Upper lobe of right lung (tissue), 1 donor: ENCODE data around the gene UCK1. TPM values are rescaled to one million over a fixed set of nuclear protein-coding genes. Genes with fewer than 3 reads are reported as not detected.
A peak's percentile ranks its signal among the peaks of the same experiment; 100 is the strongest.

Experiments
- ATAC-seq: fragments of 200-7000 bp; cut with Tn5 transposase; one replicate; pipeline ENCODE4 v1.9.1; 2020; ENCODE audit warnings: mild to moderate bottlenecking, moderate library complexity
- DNase-seq: peaks from one replicate; pipeline ENCODE4 v3.0.0-alpha.2; 2020
- H3K27ac ChIP-seq: fragments of 200-600 bp; one replicate; pipeline ENCODE4 v1.8.0; 2022
- H3K27me3 ChIP-seq: fragments of 200-600 bp; one replicate; pipeline ENCODE4 v1.8.0; 2022; ENCODE audit warnings: mild to moderate bottlenecking
- H3K36me3 ChIP-seq: fragments of 200-600 bp; one replicate; pipeline ENCODE4 v1.8.0; 2022
- H3K4me1 ChIP-seq: fragments of 200-600 bp; one replicate; pipeline ENCODE4 v1.8.0; 2022
- H3K4me3 ChIP-seq: fragments of 200-600 bp; one replicate; pipeline ENCODE4 v1.8.0; 2022; ENCODE audit warnings: mild to moderate bottlenecking
- H3K9me3 ChIP-seq: fragments of 200-600 bp; one replicate; pipeline ENCODE4 v1.8.0; 2022
- CTCF ChIP-seq: fragments of 200-600 bp; IDR thresholded peaks from one replicate; pipeline ENCODE4 v1.8.0; 2022; ENCODE audit warnings: antibody characterized with exemption
- intact Hi-C: fragments of 100-400 bp; cut with DNase I; formaldehyde crosslinking; loops from one replicate; pipeline ENCODE4 v1.11.0; 2022
- total RNA-seq: library from RNA; stranded (reverse); fragmentation: NEBNext Ultra II Directional; extraction: Animal tissue kit (Norgen Biotek cat#: 25700); gene quantifications from one replicate; pipeline ENCODE4 v1.2.1, GENCODE V29; 2021
- donor health status: DM: no; HTN: yes; CAD: no; lungs with severe emphysema.

The UCK1 gene
- total RNA-seq, 1 donor from 2014 or later: 27.9 TPM

GRCh38 chr9:131477367-131477766, 53.7 kb downstream of the UCK1 start:
- no peak overlapping the region for H3K4me3 ChIP-seq
- no peak overlapping the region for H3K27ac ChIP-seq
- intact Hi-C loops: loop anchor here (10.0 kb wide), 1 partner anchor 133 kb away; no protein-coding TSS in a partner anchor
- DNase-seq (peak; percentile 37), ATAC-seq (no peak)
- H3K36me3 ChIP-seq: peaks cover 99% of the 10 kb centered on the region
- H3K4me1 ChIP-seq: no peaks in the 10 kb centered on the region
- no peaks in the 10 kb centered on the region for H3K9me3 ChIP-seq
- no peak for TF ChIP-seq CTCF
- H3K27me3 ChIP-seq: no peaks in the 10 kb centered on the region

- H3K27ac ChIP-seq: no peak overlapping the region
- TF ChIP-seq CTCF: no peak
- intact Hi-C loops: loop anchor here (10.0 kb wide), 1 partner anchor 132 kb away; no protein-coding TSS in a partner anchor
- no peak overlapping the region for H3K4me3 ChIP-seq
- no peaks in the 10 kb centered on the region for H3K27me3 ChIP-seq
- H3K9me3 ChIP-seq: no peaks in the 10 kb centered on the region
- peak; percentile 8 for ATAC-seq
- H3K4me1 ChIP-seq: no peaks in the 10 kb centered on the region
- peak; percentile 57 for DNase-seq
- H3K36me3 ChIP-seq: peaks cover 99% of the 10 kb centered on the region
Measured at GRCh38 chr9:131476777-131477345, 54.2 kb downstream of the UCK1 start.

GRCh38 chr9:131475956-131476776, 54.9 kb downstream of the UCK1 start:
- peak; percentile 60 for DNase-seq
- Histone ChIP-seq H3K9me3 (no peaks in the 10 kb centered on the region), H3K4me3 (no peak overlapping the region), H3K27me3 (no peaks in the 10 kb centered on the region), H3K27ac (no peak overlapping the region), H3K4me1 (no peaks in the 10 kb centered on the region), H3K36me3 (peaks cover 99% of the 10 kb centered on the region)
- TF ChIP-seq CTCF: peak; percentile 34
- intact Hi-C loops: loop anchor here (10.0 kb wide), 1 partner anchor 131 kb away; no protein-coding TSS in a partner anchor
- peak; percentile 25 for ATAC-seq

- H3K27ac ChIP-seq: no peak overlapping the region
- H3K4me3 ChIP-seq: no peak overlapping the region
- intact Hi-C loops: loop anchor here (10.0 kb wide), 1 partner anchor 131 kb away; no protein-coding TSS in a partner anchor
- H3K27me3 ChIP-seq: no peaks in the 10 kb centered on the region
- no peak for TF ChIP-seq CTCF
- ATAC-seq (no peak), DNase-seq (peak; percentile 57)
- no peaks in the 10 kb centered on the region for H3K4me1 ChIP-seq
- peaks cover 100% of the 10 kb centered on the region for H3K36me3 ChIP-seq
- H3K9me3 ChIP-seq: no peaks in the 10 kb centered on the region
Measured at GRCh38 chr9:131475111-131475955, 55.7 kb downstream of the UCK1 start.

- no peak overlapping the region for H3K4me3 ChIP-seq
- H3K27ac ChIP-seq: no peak overlapping the region
- no peaks in the 10 kb centered on the region for H3K4me1 ChIP-seq
- peaks cover 100% of the 10 kb centered on the region for H3K36me3 ChIP-seq
- DNase-seq (peak; percentile 52), ATAC-seq (no peak)
- no peaks in the 10 kb centered on the region for H3K9me3 ChIP-seq
- H3K27me3 ChIP-seq: no peaks in the 10 kb centered on the region
- intact Hi-C loops: loop anchor here (10.0 kb wide), 1 partner anchor 130 kb away; no protein-coding TSS in a partner anchor
- TF ChIP-seq CTCF: no peak
Measured at GRCh38 chr9:131474711-131475110, 56.4 kb downstream of the UCK1 start.
